HG03064 (cell line): ENCODE results near the gene CEP104.
"Not testable (repeated sequence)": the region's sequence is repeated elsewhere in the genome, so short reads cannot be mapped to it uniquely, and the experiment has no call there.

Source experiments
- ATAC-seq: cut with Tn5 transposase; IDR thresholded peaks from one replicate; pipeline ENCODE4 v1.9.1; 2021; ENCODE audit warnings: low read depth; ENCODE audit not compliant: unreplicated experiment

CEP104 gene

DNA sequence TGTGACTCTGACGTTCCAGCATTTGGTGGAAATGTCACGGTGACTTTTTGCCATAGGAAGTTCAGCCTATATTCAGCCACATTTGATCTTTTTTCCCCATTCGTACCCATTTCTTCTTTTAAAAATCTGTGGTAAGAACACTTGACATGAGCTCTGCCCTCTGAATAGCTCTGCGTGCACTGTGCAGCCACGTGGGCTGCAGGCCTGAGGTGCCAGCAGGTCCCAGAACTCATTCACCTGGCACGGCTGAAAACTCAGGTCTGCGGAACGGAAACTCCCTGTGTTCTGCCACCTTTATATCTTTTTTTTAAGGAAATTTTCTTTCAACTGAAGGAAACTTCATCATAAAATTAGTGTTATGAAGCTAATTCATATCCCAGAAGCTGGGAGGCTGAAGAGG, 28.6 kb downstream of the CEP104 start:
- ATAC-seq = no peak

DNA sequence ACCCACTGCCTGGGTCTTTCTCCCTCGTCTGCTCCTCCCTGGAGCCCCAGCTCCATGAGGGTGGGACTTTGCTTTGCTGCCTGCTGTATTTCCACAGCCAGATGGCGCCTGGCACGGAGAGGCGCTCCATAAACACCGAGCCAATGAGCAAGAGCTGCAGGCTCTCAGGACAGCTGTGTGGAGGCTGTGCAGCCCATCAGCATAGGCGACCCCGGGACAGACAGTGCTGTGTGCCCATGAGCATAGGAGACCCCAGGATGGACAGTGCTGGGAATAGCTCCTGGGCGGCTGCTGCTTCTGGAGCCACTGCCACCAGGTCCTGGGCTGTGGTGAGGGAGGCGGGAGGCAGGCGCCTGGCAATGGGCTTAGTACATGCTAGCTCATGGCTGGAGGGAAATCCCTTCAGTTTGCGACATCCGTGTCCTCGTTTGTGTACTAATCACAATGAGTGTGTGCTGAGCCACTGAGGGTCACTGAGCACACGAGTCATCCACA, 29.2 kb downstream of the CEP104 start:
- ATAC-seq = no peak

DNA sequence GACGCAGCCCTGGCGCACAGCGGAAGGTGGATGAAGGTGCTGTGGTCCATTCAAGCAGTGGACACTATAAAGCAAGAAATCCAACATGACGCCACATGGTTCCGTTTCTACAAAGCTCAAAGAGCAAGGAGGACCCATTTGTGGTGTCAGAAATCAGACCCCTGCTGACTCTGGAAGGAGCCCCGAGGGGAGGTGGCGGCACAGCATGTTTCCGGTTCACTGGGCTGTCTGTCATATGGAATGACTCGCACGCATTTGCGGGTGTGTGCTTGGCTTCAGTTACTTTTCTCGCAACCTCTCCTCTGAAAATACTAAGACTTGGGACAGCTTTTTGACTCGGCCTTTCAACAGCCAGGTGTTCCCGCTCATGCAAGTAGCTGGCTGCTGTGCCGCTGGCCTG, 31.7 kb downstream of the CEP104 start:
- ATAC-seq = no peak

DNA sequence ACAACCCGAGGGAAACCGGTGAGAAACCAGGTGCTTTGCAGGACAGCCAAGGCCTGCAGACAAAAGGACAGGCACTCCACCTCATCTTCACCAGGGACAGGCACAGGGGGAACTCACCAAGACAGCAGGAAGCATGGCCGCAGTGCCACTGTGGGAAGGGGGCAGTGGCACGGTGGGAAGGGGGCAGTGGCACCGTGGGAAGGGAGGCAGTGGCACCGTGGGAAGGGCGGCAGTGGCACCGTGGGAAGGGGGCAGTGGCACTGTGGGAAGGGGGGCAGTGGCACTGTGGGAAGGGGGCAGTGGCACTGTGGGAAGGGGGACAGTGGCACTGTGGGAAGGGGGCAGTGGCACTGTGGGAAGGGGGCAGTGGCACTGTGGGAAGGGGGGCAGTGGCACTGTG, 32.4 kb downstream of the CEP104 start:
- no peak for ATAC-seq

DNA sequence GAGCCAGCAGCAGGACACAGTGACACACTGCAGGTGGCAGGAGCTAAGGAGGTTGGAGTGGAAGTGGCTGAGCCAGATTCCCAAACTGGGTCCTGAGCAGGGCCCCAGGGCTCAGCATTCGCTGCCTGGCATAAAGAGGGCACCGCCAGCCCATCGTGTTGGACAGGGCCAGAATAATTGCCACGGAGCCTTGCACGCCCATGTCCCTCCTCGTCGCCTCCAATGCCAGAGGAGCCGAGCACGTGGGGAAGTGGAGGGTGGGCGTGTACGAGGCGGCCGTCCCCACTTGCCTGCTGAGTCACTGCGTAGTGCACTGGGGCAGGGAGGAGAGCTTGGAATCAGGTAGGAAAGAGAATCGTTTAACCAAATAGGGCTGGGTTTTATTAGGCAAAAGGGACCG, 34.6 kb downstream of the CEP104 start:
- no peak for ATAC-seq

DNA sequence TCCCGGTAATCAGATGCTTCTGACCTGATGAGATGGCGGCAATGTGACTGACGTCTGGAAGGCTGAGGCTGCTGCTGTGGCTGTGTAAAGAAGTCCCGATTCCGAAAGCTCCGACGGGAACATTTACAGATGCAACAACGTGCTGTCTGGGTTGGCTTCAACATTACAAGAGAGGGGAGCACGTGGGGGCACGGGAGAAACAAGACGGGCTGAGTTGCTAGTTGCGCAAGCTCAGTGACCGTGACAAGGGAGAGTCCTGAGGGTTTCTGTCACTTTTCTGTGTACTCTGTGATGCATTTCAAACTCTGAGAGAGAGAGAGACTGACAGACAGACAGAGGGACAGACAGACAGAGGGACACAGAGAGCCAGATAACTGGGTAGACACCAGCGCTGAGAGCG, 35.1 kb downstream of the CEP104 start:
- no peak for ATAC-seq

DNA sequence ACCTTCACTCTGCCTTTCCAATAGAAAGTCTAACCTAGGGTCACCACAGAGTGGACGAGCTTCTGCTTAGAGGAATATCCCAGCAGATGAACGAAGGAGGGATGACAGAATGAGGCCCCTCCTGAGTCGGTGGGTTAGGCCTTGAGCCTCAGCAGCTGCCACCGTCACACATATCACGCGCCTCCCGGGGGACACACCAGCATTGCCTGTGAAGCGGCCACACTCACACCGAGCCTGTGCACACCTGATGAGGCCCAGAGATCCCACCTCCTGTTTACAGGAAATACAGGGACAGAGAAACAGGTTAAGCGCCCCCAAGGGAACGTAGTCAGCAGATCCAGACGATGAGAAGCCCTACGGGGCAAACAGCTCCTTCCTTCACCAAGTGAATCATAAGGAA, 35.6 kb downstream of the CEP104 start:
- ATAC-seq = no peak

DNA sequence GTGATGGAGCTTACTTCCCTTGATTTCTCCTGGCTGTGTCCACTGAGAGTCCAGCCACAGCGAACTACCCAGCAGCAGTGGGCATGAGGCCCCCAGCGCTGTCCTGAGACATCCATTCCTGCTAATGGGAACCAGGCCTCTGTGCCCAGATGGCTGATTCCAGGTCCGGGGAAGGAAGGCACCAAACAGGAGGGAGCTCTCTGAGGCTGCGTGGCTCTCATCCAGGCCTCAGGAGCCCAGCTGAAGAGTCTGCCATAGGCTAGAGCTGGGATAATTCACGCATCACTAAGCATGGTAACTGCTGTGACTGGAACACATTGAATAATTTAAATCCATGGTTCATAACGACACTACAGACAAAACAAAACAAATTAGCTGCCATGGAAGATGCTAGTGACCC, 36.0 kb downstream of the CEP104 start:
- ATAC-seq = no peak

DNA sequence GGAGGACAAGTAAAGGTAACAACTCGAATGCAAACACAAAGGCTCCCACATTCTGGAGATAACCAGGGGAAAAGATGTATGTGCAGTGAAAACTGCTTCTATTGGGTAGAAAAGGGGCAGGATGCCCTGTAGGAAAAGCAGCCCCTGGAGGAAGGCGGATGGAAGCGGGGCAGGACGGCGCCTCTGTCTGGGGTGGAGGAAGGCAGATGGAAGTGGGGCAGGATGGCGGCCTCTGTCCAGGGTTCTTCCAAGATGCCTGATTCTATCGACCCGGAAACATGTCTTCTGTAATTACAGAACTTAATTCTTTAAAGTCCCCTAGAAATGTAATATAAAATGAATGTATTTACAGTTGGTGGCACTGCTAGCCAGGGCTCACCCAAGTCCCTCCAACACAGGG, 36.7 kb downstream of the CEP104 start:
- ATAC-seq = no peak

DNA sequence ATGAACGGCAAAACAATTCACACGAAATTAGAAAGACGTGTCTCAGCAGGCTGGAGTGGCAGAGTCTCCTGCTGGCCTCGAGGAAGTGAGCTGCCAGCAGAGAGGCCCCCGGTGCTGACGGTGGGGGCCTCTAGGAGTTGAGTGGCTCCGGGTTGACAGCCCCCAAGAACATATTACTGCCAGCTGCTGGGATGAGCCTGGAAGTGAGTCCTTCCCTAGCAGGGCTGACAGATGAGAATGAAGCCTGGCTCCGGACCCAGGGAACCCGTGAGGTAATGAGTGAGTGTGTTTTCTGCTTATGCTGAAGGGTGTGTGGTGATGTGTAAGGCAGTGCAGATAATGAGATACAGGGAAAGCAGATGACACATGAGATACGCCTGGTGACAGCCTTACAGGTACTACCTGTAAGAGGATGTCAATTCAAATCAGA, 37.2 kb downstream of the CEP104 start:
- ATAC-seq = no peak

DNA sequence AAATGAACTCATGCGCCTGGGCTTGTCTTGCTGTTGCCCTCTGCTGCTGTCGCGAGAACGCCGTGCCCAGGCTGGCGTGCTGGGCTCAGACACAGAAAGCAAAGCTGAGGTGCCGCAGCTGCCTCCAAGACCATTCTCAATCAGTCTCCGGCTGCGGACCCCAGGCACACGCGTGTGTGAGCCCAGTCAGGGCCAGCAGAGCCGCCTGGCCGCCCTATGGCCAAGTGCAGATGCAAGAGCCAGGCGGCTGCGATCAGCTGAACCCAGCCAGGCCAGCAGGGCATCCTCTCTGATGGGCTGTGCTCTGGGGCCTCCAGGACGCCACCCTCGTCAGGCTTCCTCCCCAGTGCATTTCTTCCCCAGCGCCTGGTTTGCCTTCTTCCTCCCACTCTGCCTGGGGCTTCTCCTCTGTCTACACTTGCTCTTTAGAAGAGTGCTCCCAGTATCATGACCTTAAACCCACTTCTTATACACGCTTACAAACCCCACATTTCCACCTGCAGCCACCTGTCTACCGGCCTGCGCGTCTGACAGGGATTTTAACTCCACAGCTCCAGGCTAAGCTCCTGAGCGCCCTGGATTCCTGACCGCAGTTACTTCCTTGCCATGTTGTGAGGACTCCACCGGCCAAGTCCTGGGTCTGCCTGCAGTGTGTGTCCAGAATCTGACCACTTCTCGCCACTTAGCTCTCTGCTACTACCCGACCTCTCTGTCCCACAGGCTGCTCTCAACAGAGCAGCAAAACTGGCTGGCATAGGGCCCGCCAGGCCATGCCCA, 39.0 kb downstream of the CEP104 start:
- ATAC-seq = no peak

DNA sequence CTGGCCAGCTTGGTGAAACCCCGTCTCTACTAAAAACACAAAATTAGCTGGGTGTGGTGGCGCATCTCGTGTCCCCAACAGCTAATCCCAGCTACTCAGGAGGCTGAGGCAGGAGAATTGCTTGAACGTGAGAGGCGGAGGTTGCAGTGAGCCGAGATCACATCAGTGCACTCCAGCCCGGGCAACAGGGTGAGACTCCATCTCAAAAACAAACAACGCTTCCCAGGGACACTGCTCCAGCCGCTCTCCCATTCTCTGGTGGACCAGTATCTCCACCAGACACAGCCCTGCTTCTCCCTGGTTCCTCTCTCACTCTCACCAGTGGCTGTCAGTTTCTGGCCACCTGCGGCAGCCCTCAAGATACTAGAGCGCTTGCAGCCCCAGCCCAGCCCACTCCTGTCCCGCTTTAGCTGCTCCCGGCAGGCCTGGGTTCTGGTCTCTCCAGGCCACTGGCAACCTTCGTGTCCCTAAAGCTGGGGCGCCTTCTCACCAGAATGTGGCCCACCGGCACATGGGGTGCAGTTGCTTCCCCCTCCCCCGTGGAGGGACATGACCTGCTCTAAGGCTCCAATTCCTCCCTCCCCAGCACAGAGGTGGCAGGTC, 39.8 kb downstream of the CEP104 start:
- no peak for ATAC-seq

DNA sequence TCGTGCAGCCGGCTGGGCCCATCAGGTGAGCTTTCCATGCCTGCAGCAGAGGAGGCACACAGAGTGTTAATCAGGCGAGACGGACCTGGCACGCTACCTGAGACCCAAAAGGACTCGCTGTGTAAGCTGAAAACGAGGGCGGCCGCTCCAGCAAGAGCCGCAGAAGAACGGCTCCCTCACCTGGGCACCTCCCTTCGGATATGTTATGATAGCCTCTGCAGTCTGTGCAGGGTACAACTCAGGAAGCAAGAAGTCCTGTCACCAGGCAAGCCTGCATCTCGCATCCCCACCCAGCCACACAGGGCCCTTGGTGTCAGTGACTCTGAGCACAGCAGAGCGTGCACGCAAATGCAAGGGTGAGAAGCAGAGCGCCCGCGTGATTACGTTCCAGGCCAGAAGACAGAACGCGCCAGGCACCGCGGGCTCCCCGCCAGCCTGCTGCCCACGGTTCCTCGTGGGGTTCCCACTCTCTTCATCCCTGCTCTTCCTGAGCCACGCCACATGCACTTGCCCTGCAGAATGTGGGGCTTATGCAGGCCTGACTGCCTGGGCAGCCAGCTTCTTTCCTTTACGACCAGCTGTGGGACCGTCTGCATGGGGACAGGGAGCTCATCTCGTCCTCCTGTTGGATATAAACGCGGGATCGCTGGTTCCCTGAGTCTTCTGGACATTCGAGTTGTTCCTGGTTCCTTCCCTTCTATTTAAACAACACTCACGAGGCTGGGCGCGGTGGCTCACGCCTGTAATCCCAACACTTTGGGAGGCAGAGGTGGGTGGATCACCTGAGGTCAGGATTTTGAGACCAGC, 40.5 kb downstream of the CEP104 start:
- no peak for ATAC-seq

DNA sequence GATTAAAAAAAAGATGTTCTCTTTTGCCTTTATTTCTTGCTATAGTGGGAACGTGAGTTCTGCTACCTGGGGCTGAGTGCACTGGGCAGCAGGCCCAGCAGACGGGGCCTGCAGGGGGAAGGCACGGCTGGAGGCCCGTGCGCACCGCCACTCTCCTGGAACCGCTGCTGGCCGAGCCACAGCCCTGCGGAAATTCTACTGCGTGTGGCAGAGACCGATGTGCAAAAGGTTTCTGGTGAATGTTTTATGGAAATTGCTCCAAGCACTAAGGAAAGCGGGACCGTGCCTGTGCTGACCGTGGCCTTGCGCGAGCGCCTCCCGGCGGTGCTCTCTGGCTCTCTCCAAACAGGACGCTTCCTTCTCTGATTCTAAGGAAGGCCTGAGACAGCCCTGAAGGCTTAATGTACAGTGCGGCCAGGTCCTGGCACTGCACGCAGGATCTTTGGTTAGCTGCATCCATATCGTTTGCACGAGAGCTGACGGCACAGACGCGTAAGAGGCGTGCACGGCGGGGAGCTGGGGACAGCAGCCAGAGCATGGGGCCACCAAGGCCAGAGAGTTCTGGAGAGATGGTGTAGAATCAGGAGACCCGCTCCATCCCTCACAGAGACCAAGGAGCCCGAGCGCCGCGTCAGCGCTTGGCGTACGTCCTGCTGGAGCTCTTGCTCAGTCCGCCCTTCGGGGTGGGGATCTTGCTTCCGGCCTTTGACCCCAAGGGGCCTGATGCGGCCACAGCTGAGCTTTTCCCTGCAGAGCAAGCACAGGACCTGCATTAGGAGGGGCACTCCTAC, 42.0 kb downstream of the CEP104 start:
- ATAC-seq = no peak

DNA sequence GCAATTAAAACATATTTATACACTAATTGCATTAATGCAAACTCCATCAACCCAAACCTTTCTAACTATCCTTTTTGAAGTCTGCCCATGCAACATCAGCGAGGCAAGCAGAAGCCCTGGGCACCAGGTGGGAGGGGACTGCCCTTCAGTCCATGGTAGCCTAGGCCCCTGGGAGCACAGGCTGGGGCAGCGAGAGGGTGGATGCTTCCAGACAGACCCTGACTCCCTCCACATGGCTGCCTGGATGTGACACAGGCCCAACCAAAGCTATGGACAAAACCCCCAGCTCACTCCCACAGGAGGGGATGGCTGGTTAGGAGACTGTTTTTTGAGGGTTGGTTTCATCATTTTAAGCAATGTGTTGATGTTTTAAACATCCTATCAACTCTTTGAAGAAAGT, 42.9 kb downstream of the CEP104 start:
- no peak for ATAC-seq

DNA sequence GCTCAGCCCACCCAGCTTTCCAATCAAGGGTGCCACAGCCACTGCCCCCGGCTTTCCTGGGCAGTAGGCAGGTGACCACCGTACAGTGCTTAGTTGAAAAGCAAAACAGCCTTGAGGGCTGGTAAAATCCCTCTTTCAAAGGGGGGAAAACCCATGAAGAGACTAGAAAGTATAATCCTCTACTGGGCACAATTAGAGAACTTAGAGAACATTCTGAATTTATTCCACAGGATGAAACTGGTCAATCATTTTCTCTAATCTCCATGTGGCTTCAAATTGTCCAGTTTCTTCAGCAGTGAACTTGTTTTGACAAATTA, 45.5 kb downstream of the CEP104 start:
- ATAC-seq = no peak

DNA sequence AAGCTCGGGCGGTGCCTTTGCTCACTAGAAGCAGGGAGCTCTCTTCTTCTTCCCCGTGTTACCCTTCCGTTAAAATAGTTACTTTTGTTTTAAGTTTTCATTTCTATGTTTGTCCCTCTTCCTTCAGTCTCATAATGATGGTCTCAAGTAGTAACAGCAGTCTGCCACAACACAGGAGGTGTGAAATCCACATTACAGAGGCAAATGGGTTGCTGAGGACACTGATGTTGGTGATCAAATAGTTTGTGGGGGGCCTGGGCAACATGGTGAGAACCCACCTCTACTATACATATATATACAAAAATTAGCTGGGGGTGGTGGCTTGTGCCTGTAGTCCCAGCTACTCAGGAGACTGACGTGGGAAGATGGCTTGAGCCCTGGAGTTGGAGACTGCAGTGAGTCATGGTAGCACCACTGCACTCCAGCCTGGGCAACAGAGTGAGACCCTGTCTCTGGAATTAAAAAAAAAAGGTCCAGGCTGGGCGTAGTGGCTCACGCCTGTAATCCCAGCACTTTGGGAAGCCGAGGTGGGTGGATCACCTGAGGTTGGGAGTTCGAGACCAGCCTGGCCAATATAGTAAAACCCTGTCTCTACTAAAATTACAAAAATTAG, 46.8 kb downstream of the CEP104 start:
- not testable (repeated sequence) for ATAC-seq

DNA sequence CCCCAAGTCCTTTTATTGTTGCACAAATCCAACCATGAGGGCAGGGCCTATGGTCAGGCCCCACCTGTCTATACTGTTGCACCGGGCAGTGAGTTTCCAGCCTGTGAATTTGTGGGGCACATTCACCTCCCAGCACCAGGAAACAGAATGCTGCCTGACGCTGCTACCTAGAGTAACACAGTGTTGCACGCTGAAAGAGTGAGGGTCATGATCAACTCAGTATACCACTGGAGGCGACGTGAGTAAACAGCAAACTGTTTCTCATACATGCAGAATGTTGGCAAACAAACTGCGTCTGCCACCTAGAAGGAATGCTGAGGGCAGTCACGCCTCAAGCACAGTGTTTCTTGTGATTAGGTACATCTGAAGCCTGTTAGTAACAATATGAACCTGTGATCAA, 47.3 kb downstream of the CEP104 start:
- ATAC-seq = no peak

DNA sequence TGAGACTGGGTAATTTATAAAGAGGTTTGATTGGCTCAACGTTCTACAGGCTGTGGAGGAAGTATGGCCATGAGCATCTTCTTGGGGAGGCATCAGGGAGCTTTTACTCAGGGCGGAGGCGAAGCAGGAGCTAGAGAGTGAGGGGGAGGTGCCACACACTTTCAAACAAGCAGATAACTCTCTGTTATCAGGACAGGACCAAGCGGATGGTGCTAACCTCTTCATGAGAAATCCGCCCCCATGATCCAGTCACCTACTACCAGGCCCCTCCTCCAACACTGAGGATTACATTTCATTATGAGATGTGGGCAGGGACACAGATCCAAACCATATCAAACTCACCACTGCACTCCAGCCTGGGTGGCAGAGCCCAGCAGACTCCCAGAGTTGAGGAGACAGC, 49.2 kb downstream of the CEP104 start:
- no peak for ATAC-seq

DNA sequence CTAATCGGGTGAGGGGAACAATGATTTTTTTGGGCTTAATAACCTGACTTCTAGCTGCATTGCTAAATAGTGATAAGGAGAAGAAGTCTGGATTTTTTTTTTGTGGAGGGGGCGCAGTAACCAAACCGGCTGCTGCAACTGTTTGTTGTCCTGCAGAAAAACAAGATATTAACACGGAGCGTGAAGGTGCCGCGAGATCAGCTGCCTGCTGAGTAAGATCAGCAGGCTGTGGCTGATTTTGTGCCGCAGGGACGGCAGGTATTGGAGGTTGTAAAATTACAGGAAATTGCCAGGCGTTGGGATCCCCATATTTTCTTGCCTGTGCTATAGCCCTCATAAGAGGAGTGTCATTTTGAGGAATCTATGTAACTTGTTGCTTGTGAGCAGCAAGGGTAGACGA, 52.0 kb downstream of the CEP104 start:
- no peak for ATAC-seq

DNA sequence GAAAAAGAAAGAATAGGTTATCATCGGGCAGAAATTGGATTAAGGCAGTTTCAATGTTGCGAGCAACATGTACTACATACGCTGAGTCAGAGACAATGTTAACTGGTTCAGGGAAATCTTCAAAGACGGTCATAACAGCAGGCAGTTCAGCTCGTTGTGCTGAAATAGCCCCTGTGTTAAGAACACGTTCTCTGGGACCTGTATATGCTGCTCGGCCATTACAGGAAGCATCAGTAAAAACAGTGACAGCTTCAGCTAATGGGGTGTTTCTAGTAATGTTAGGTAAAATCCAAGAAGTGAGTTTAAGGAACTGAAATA, 52.4 kb downstream of the CEP104 start:
- not testable (repeated sequence) for ATAC-seq
